ENCODE measurements around the gene ALG12.

ALG12 gene

DNA sequence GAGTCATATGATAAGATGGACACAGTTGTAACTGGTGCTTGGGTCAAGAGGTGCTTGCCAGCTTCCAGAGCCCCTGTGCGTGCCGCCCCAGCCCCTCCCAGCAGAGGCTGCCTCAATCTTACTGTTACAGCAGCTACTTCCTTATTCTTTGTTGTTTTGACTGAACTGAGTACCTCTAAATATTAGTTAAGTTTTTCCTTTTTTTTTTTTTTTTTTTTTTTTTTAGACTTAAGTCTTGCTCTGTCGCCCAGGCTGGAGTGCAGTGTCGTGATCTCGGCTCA lies 55.8 kb downstream of the ALG12 start:
- H3K4me3 ChIP-seq (ENCODE audit: low read depth, low read length), result no peak overlapping the region
- TF ChIP-seq, protein P1, sequence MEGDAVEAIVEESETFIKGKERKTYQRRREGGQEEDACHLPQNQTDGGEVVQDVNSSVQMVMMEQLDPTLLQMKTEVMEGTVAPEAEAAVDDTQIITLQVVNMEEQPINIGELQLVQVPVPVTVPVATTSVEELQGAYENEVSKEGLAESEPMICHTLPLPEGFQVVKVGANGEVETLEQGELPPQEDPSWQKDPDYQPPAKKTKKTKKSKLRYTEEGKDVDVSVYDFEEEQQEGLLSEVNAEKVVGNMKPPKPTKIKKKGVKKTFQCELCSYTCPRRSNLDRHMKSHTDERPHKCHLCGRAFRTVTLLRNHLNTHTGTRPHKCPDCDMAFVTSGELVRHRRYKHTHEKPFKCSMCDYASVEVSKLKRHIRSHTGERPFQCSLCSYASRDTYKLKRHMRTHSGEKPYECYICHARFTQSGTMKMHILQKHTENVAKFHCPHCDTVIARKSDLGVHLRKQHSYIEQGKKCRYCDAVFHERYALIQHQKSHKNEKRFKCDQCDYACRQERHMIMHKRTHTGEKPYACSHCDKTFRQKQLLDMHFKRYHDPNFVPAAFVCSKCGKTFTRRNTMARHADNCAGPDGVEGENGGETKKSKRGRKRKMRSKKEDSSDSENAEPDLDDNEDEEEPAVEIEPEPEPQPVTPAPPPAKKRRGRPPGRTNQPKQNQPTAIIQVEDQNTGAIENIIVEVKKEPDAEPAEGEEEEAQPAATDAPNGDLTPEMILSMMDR (IDR thresholded peaks at IDR 0.05; ENCODE audit: borderline replicate concordance, insufficient read depth, low read depth, low read length), result no peak

DNA sequence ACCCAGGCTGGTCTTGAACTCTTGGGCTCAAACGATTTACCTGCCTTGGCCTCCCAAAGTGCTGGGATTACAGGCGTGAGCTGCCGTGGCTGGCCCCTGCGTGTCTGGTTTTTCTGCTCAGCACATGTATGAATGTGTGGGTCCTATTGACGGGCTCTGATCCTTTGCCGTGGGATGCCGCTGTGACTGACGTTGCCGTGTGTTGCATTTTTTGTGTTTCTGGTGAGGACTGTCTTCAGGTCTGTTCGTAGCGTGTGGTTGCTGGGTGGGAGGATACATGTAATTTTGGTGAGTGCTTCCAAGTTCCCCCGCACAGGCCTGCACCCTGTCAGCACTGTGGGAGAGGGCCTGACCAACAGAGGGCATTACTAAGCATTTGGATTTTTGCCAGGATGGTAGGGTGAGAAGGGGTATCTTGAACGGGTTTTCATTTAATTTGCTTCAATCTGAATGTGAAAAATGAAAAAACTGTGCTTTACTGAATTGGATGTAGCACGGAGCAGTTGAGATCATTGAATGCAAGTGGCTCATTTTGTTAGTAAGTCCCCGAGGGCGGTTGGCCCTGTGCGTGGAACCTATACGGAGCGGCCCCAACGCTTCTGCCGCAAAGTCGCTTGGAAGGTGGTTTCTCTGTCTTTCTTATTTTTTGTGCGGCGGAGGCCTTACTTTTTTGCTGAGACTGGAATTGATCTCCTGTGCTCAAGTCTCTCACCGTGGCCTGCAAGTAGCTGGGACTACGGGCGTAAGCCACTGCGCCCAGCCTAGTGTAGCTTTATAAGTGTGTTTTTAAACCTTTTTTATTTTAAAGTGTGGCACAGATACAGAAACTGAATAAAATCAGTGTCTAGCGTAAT lies 56.4 kb downstream of the ALG12 start:
- TF ChIP-seq, protein P1 (IDR thresholded peaks at IDR 0.05; ENCODE audit: borderline replicate concordance, insufficient read depth, low read depth, low read length), result no peak
- no peak overlapping the region for H3K4me3 ChIP-seq (ENCODE audit: low read depth, low read length)

DNA sequence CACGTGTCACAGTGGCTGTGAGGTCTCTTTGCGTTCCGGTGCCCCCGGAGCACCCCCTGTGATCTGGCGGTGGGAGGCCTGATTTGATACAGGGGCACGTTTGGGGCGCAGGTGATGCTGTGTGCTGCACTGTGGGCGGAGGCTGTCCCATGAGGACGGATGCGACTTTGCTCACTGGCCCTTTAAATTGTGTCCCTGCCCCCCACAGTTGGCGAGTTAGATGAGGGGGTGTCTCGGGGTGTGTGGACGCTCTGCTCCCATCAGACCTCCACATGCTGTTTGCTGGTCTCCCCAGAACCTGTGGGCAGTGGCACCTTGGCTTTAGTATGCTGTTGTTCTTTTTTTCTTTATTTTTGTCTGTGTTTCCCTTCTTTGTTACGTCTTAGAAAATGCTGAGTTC lies 59.4 kb downstream of the ALG12 start:
- TF ChIP-seq, protein P1 (IDR thresholded peaks at IDR 0.05; ENCODE audit: borderline replicate concordance, insufficient read depth, low read depth, low read length), result no peak
- no peak overlapping the region for H3K4me3 ChIP-seq (ENCODE audit: low read depth, low read length)

DNA sequence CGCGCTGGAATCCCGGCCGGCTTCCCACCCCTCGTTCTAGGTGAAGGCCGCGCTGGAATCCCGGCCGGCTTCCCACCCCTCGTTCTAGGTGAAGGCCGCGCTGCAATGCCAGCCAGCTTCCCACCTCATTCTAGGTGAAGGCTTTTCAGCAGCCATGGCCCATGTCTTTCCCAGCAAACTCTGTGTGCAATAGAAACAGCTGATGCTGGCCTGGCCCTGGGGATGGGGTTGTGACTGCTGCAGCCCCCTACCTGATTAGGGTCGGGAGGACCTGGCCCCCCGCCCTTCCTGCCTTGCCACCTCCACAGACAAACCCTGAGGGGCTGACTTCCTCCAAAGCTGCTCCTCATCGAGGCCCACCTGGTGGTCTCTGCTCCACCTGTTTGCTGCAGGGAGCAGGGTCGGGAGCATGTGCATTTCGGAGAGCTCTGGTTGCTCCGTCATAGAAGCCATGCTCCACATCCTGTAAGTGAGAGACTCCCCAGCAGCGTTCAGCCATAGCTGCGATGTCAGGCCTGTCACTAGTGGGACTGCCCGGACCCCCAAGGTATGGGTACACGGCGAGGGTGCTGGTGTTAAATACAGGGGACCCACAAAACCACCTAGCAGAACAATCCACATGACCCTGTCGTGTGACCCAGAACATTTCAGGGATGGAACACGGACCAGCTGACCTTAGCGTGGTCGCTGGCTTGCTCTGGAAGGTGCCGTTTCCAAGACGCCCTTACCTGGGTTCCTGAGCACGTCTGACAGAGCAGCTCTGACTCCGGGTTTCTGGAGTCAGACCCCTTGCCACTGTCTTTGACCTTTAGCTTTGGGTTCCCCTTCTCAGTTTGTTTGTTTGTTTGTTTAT lies 61.2 kb downstream of the ALG12 start:
- TF ChIP-seq, protein P1 (IDR thresholded peaks at IDR 0.05; ENCODE audit: borderline replicate concordance, insufficient read depth, low read depth, low read length), result no peak
- no peak overlapping the region for H3K4me3 ChIP-seq (ENCODE audit: low read depth, low read length)

DNA sequence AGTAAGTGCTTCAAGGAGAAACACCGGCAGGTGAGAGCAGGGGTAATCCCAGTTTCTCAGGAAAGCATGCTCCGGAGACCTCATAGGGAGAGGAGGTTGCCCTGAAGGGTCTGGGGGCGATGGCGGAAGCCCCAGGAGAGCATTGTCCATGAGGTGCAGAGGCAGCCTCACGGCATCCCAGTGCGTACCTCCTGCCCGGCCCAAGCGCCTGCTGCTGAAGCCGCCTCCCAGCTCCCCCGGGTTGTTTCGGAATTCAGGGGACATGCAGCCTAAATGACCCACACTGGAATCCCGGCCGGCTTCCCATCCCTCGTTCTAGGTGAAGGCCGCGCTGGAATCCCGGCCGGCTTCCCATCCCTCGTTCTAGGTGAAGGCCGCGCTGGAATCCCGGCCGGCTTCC lies 61.9 kb downstream of the ALG12 start:
- TF ChIP-seq, protein P1 (IDR thresholded peaks at IDR 0.05; ENCODE audit: borderline replicate concordance, insufficient read depth, low read depth, low read length), result no peak
- H3K4me3 ChIP-seq (ENCODE audit: low read depth, low read length), result no peak overlapping the region

DNA sequence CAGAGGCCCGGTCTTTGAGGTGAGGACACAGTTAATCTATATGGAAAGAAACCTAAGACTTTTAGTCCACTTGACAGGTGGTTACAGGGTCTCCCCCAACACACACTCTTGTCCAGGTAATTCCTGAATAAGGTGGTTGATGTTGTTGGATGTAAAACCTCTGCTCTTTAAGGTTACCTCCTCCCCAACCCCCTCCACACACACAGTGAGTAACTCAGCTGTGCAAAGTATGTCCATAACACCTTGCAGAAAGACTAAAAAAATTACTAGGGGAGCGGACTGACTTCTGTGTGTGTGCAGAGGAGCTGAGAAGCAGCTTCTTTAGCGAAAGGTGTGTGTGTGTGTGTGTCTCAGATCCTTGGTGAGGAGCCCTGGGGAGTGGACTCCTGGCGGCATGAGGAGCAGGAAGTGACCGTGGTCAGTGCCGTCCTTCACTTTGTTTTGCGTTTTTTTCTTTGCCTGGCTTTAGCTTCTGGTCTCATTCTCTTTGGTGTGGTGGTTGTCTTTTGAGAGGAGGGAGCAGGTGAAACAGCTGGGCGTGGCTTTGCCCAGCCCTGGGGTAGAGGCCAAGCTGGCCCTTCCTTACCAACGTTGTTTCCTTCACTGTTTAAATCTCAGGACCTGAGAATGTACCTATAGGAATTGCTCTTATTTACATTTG lies 62.9 kb downstream of the ALG12 start:
- TF ChIP-seq, protein P1 (IDR thresholded peaks at IDR 0.05; ENCODE audit: borderline replicate concordance, insufficient read depth, low read depth, low read length), result no peak

More for the DNA sequence above, 62.9 kb downstream of the ALG12 start:
- no peak overlapping the region for H3K4me3 ChIP-seq (ENCODE audit: low read depth, low read length)

Measured in GM12875 (cell line).